Measurements from ENCODE around the gene SF3A1.
"Not testable (repeated sequence)": the region's sequence is repeated elsewhere in the genome, so short reads cannot be mapped to it uniquely, and the experiment has no call there.

- not testable (repeated sequence) for TF ChIP-seq CTCF (conservative IDR thresholded peaks at IDR 0.05 in 1 of 2, IDR thresholded peaks at IDR 0.05 in 1 of 2; ENCODE audit: low read depth in 1 of 2, low read length in 2 of 2); EZH2 (IDR thresholded peaks at IDR 0.05; ENCODE audit: low read length, missing control alignments)
Measured at GRCh38 chr22:30402766-30403104, 46.0 kb upstream of the SF3A1 start.

Measured in fibroblast of lung (primary cell).